ENCODE measurements around the gene ADAM12. TPM values are rescaled to one million over a fixed set of nuclear protein-coding genes. Genes with fewer than 3 reads are reported as not detected.

ADAM12 gene
- total and polyA plus RNA-seq, 12 donors = 0.08 to 3.9 (median 0.53) TPM

GRCh38 chr10:125997586-125997985 lies 390.7 kb downstream of the ADAM12 start:
- DNase-seq = no peak
- H3K36me3 ChIP-seq (replicated peaks in 1 of 2) = no peaks in the 10 kb centered on the region

DNA sequence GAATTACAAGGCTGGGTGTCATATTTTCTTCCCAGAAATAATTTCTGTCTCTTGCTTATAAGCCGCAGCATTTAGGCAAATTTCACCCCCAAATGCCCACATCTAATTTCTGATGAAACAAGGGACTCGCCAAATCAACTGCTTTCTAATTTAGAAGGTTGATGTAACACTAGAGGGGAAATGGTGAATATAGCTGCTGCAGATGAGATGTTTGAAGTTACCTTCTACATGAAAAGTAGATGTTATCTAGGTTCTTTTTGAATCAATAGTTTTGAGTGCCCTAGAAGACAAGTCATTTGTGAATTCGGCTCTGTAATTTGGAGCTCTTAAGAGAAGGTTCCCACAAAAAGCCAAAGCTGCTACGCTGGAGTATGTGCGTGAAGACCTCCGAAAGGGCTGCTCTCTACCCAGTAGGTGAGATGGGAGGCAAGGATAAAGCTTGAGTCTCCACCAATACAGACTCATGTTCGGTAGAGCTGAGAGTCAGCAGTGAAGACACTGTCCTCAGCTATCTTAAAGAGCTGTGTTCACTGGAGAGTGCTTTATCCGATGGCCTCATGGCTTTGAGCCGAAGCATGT lies 392.5 kb downstream of the ADAM12 start:
- Histone ChIP-seq H3K4me1 (replicated peaks in 1 of 2) (no peaks in the 10 kb centered on the region), H3K36me3 (replicated peaks in 1 of 2) (no peaks in the 10 kb centered on the region), H3K27ac (no peak overlapping the region), H3K4me3 (no peak overlapping the region), H3K27me3 (no peaks in the 10 kb centered on the region), H3K9me3 (replicated peaks in 1 of 3) (no peaks in the 10 kb centered on the region)
- intact Hi-C loops (cut with DNase I) = no loop called here
- WGBS, 4 donors = 93 to 96% (median 95%) methylated on average over 9 of the region's 9 CpGs
- no peak for TF ChIP-seq POLR2A (IDR thresholded peaks at IDR 0.05)
- TF ChIP-seq, protein P1, sequence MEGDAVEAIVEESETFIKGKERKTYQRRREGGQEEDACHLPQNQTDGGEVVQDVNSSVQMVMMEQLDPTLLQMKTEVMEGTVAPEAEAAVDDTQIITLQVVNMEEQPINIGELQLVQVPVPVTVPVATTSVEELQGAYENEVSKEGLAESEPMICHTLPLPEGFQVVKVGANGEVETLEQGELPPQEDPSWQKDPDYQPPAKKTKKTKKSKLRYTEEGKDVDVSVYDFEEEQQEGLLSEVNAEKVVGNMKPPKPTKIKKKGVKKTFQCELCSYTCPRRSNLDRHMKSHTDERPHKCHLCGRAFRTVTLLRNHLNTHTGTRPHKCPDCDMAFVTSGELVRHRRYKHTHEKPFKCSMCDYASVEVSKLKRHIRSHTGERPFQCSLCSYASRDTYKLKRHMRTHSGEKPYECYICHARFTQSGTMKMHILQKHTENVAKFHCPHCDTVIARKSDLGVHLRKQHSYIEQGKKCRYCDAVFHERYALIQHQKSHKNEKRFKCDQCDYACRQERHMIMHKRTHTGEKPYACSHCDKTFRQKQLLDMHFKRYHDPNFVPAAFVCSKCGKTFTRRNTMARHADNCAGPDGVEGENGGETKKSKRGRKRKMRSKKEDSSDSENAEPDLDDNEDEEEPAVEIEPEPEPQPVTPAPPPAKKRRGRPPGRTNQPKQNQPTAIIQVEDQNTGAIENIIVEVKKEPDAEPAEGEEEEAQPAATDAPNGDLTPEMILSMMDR (IDR thresholded peaks at IDR 0.05) = no peak
- no peak for DNase-seq

More at GRCh38 chr10:125997586-125997985, 390.7 kb downstream of the ADAM12 start:
- intact Hi-C loops (cut with DNase I) = no loop called here
- Histone ChIP-seq H3K4me1 (replicated peaks in 1 of 2) (no peaks in the 10 kb centered on the region), H3K9me3 (replicated peaks in 1 of 3) (no peaks in the 10 kb centered on the region), H3K4me3 (no peak overlapping the region), H3K27me3 (no peaks in the 10 kb centered on the region), H3K27ac (no peak overlapping the region)
- TF ChIP-seq, protein P1 (IDR thresholded peaks at IDR 0.05) = no peak
- no peak for TF ChIP-seq POLR2A (IDR thresholded peaks at IDR 0.05)
- WGBS, 4 donors = 95 to 97% (median 96%) methylated on average over 12 of the region's 12 CpGs

DNA sequence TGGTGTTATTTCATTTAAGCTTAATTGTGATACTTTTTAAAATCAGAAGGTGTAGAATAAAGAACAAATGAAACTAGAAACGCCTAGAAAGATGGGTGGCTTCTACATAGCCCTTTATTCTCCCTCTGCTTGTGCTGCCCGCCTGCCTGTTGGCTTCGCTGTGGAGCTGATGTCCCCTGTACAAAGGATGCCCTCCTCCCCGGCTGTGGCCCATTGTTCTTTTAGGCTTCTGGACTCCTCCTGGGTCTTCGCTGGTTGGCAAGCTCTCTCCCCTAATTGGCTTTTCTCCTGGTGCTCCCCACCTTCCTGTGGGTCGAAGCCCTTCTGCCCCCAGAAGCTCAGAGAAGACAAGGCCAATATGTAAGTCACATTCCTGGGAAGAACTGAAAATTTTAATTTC lies 393.7 kb downstream of the ADAM12 start:
- intact Hi-C loops (cut with DNase I) = no loop called here
- no peak overlapping the region for H3K4me3 ChIP-seq
- no peaks in the 10 kb centered on the region for H3K9me3 ChIP-seq (replicated peaks in 1 of 3)
- H3K27ac ChIP-seq = no peak overlapping the region
- H3K27me3 ChIP-seq = no peaks in the 10 kb centered on the region
- TF ChIP-seq, protein P1 (IDR thresholded peaks at IDR 0.05) = no peak
- TF ChIP-seq POLR2A (IDR thresholded peaks at IDR 0.05) = no peak
- H3K36me3 ChIP-seq (replicated peaks in 1 of 2) = no peaks in the 10 kb centered on the region
- DNase-seq = no peak
- WGBS, 4 donors = 89 to 95% (median 93%) methylated on average over 6 of the region's 6 CpGs
- no peaks in the 10 kb centered on the region for H3K4me1 ChIP-seq (replicated peaks in 1 of 2)

DNA sequence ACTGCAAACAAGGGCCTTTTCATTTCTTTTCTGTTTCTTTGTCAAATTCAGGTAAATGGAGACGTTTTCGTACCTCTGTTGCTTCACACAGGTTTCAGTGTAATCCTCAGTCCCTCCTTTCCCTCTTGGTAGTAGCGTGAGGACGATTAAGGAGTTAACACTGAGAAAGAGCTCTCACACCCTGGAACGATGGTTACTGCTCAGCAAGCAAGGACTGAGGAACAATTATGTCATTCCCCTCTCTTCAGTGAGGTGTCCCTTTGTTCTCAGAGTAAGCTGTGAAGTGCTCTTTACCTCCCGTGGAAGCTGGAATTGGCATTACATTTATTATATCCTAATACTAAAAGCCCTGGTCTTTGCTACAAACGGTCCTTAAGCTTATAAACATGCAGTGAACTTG lies 396.0 kb downstream of the ADAM12 start:
- Histone ChIP-seq H3K27ac (no peak overlapping the region), H3K4me1 (replicated peaks in 1 of 2) (no peaks in the 10 kb centered on the region), H3K9me3 (replicated peaks in 1 of 3) (no peaks in the 10 kb centered on the region), H3K36me3 (replicated peaks in 1 of 2) (no peaks in the 10 kb centered on the region), H3K4me3 (no peak overlapping the region), H3K27me3 (no peaks in the 10 kb centered on the region)
- intact Hi-C loops (cut with DNase I) = no loop called here
- 81 to 89% (median 83%) methylated on average over 6 to 7 of the region's 7 CpGs for WGBS, 4 donors
- DNase-seq = no peak
- TF ChIP-seq, protein P1 (IDR thresholded peaks at IDR 0.05) = no peak
- TF ChIP-seq POLR2A (IDR thresholded peaks at IDR 0.05) = no peak

Data from adrenal gland (tissue), 12 donors.